Panc1 (cell line): ENCODE measurements around the gene MFSD6L. TPM values are rescaled to one million over a fixed set of nuclear protein-coding genes. Genes with fewer than 3 reads are reported as not detected.

Experiments used
- ATAC-seq: fragments of 200-7000 bp; cut with Tn5 transposase; 2 replicates; pipeline ENCODE4 v1.9.1; 2020; ENCODE audit warnings: mild to moderate bottlenecking, moderate library complexity
- BruUV-seq: library from RNA; stranded (reverse); fragments of 400-500 nt; replicated peaks from 2 replicates; lab custom pipeline; 2021; lab: Mats Ljungman, UMichigan
- CTCF ChIA-PET: fragments of 300-600 bp; sonication (Branson Sonifier 250); formaldehyde crosslinking; loops from one replicate; lab custom pipeline; 2022; ENCODE audit warnings: antibody characterized with exemption; lab: Charles Lee
- POLR2A ChIA-PET: fragments of 300-600 bp; sonication (Branson Sonifier 250); formaldehyde crosslinking; loops from one replicate; lab custom pipeline; 2022; ENCODE audit warnings: antibody characterized with exemption; lab: Charles Lee
- DNase-seq: peaks from one replicate; pipeline ENCODE4 v3.0.0-alpha.2; 2010; ENCODE audit warnings: low read depth, low spot score
- H3K27ac ChIP-seq: 2 replicates; pipeline ENCODE4 v1.5.1; 2011; ENCODE audit warnings: mild to moderate bottlenecking, low read length, inconsistent platforms
- H3K27me3 ChIP-seq: fragments of 200-500 bp; sonication (Bioruptor generic); 2 replicates; pipeline ENCODE4 v1.6.0; 2014; ENCODE audit warnings: low read length, inconsistent platforms; ENCODE audit not compliant: control insufficient read depth, insufficient read depth
- H3K36me3 ChIP-seq: fragments of 200-500 bp; sonication (Bioruptor generic); 2 replicates; pipeline ENCODE4 v1.5.1; 2014; ENCODE audit warnings: inconsistent platforms, mild to moderate bottlenecking, low read length, moderate library complexity; ENCODE audit not compliant: control insufficient read depth, insufficient read depth
- H3K4me1 ChIP-seq: 2 replicates; pipeline ENCODE4 v1.5.1; 2011; ENCODE audit warnings: inconsistent platforms, mild to moderate bottlenecking, low read length, moderate library complexity; ENCODE audit not compliant: control insufficient read depth, insufficient read depth
- H3K4me3 ChIP-seq, 2 experiments: 2 replicates each; pipeline ENCODE4 v1.5.1; 2011 to 2012; ENCODE audit warnings: low read depth in 2 of 2, low read length in 2 of 2, mild to moderate bottlenecking in 2 of 2, inconsistent platforms in 1 of 2, moderate library complexity in 1 of 2
- H3K9me3 ChIP-seq: fragments of 200-500 bp; sonication (Bioruptor generic); 2 replicates; pipeline ENCODE4 v1.5.1; 2014; ENCODE audit warnings: low read depth, mild to moderate bottlenecking, inconsistent platforms, low read length, moderate library complexity; ENCODE audit not compliant: control insufficient read depth, insufficient read depth
- CTCF ChIP-seq: fragments of 450-650 bp; IDR thresholded peaks from 2 replicates; pipeline ENCODE4 v1.5.1; 2017; ENCODE audit warnings: mild to moderate bottlenecking
- POLR2AphosphoS5 ChIP-seq: IDR thresholded peaks from 2 replicates; pipeline ENCODE4 v1.6.1; 2012; ENCODE audit warnings: mild to moderate bottlenecking, low read depth, low read length, moderate library complexity
- REST ChIP-seq, 2 experiments: IDR thresholded peaks; 2 replicates each; pipeline ENCODE4 v1.6.1; 2011 to 2012; ENCODE audit warnings: low read depth in 2 of 2, control low read depth in 1 of 2, low read length in 1 of 2, mild to moderate bottlenecking in 1 of 2, moderate library complexity in 1 of 2; ENCODE audit not compliant: insufficient read depth in 1 of 2
- SIN3A ChIP-seq: IDR thresholded peaks from 2 replicates; pipeline ENCODE4 v1.6.1; 2012; ENCODE audit warnings: low read depth, mild to moderate bottlenecking, low read length, moderate library complexity, borderline replicate concordance; ENCODE audit not compliant: insufficient read depth
- TCF7L2 ChIP-seq: IDR thresholded peaks from 2 replicates; pipeline ENCODE4 v1.6.1; 2011; ENCODE audit warnings: mild to moderate bottlenecking, low read depth, low read length, inconsistent platforms
- in situ Hi-C: cut with HindIII; loops from 2 replicates; pipeline ENCODE4 v1.10.0; 2016; ENCODE audit warnings: low sequenced_read_pairs, low pct_unique_long_range_greater_than_20kb
- intact Hi-C: fragments of 100-400 bp; cut with micrococcal nuclease; formaldehyde crosslinking; loops from one replicate; pipeline ENCODE4 v1.10.0; 2022; ENCODE audit not compliant: unreplicated experiment
- total RNA-seq: library from RNA; stranded (reverse); gene quantifications from one replicate; pipeline ENCODE4 v1.2.1, GENCODE V29; 2021; ENCODE audit not compliant: unreplicated experiment

Gene MFSD6L
- total RNA-seq, 1 experiment from 2014 or later, result not detected

- in situ Hi-C loops (no loop called here), intact Hi-C loops (loop anchor here (5.0 kb wide), 1 partner anchor 34 kb away; no protein-coding TSS in a partner anchor)
- TF ChIP-seq SIN3A (no peak), REST (IDR thresholded peaks at IDR 0.05; ENCODE audit: insufficient read depth in 1 of 2, low read depth in 2 of 2, low read length in 1 of 2) (no peak), CTCF (no peak), POLR2AphosphoS5 (no peak), TCF7L2 (no peak)
- H3K4me1 ChIP-seq, result no peaks in the 10 kb centered on the region
- DNase-seq (no peak), ATAC-seq (no peak)
- peaks cover 10% of the 10 kb centered on the region; the same call in 1 of the 2 replicates for H3K27me3 ChIP-seq
- H3K9me3 ChIP-seq, result no peaks in the 10 kb centered on the region
- ChIA-PET POLR2A (no interaction called here), CTCF (interaction anchor here (0.5 kb wide), 1 partner anchor 171 kb away, joined by 3 read pairs; no protein-coding TSS in a partner anchor)
- no peak overlapping the region for H3K27ac ChIP-seq
- H3K36me3 ChIP-seq, result no peaks in the 10 kb centered on the region
- BruUV-seq, result no TSS peak
- no peak overlapping the region for H3K4me3 ChIP-seq
Observed at GRCh38 chr17:8753136-8753975, 45.8 kb downstream of the MFSD6L start.

GRCh38 chr17:8749616-8750015 lies 49.5 kb downstream of the MFSD6L start:
- no peak overlapping the region for H3K4me3 ChIP-seq
- no peaks in the 10 kb centered on the region for H3K9me3 ChIP-seq
- no peak overlapping the region for H3K27ac ChIP-seq
- TF ChIP-seq POLR2AphosphoS5 (no peak), CTCF (no peak), SIN3A (no peak), TCF7L2 (no peak), REST (IDR thresholded peaks at IDR 0.05; ENCODE audit: insufficient read depth in 1 of 2, low read depth in 2 of 2, low read length in 1 of 2) (no peak)
- ATAC-seq, result no peak
- no peaks in the 10 kb centered on the region for H3K36me3 ChIP-seq
- H3K27me3 ChIP-seq, result peaks cover 6% of the 10 kb centered on the region; the same call in 1 of the 2 replicates
- no peaks in the 10 kb centered on the region for H3K4me1 ChIP-seq
- intact Hi-C loops (loop anchor here (5.0 to 10.0 kb wide), 3 partner anchors 38 to 367 kb away; partner anchors contain the start of gene RPL26), in situ Hi-C loops (no loop called here)
- DNase-seq, result no peak
- POLR2A ChIA-PET, result interaction anchor here (0.7 kb wide), 1 partner anchor 337 kb away, joined by 4 read pairs; no protein-coding TSS in a partner anchor
- BruUV-seq, result no TSS peak
- CTCF ChIA-PET, result no interaction called here
